GM23248 (cell line): ENCODE measurements around the gene NOTUM. TPM values are rescaled to one million over a fixed set of nuclear protein-coding genes. Genes with fewer than 3 reads are reported as not detected.
A peak's percentile ranks its signal among the peaks of the same experiment; 100 is the strongest.

Experiments used
- DNase-seq: peaks from one replicate; pipeline ENCODE4 v3.0.0-alpha.2; 2015
- H2AFZ ChIP-seq: fragments of 200-600 bp; sonication (generic); 2 replicates; pipeline ENCODE4 v1.6.1; 2016; ENCODE audit warnings: antibody characterized with exemption
- H3F3A ChIP-seq: fragments of 200-600 bp; sonication (generic); 2 replicates; pipeline ENCODE4 v1.6.1; 2016; ENCODE audit warnings: mild to moderate bottlenecking, antibody characterized with exemption, mixed run types; ENCODE audit not compliant: insufficient read depth
- H3K27ac ChIP-seq: fragments of 200-600 bp; sonication (generic); 2 replicates; pipeline ENCODE4 v1.5.1; 2016; ENCODE audit warnings: mild to moderate bottlenecking
- H3K27me3 ChIP-seq: fragments of 200-600 bp; sonication (generic); replicated peaks from 2 replicates; pipeline ENCODE4 v1.6.1; 2016; ENCODE audit warnings: mild to moderate bottlenecking; ENCODE audit not compliant: insufficient read depth
- H3K36me3 ChIP-seq: fragments of 200-600 bp; sonication (generic); 2 replicates; pipeline ENCODE4 v1.6.1; 2016; ENCODE audit warnings: low read depth, mild to moderate bottlenecking
- H3K4me1 ChIP-seq: fragments of 200-600 bp; sonication (generic); 2 replicates; pipeline ENCODE4 v1.6.1; 2016; ENCODE audit warnings: mild to moderate bottlenecking; ENCODE audit not compliant: insufficient read depth
- H3K4me2 ChIP-seq: fragments of 200-600 bp; sonication (generic); one replicate; pipeline ENCODE4 v1.6.1; 2016; ENCODE audit warnings: mild to moderate bottlenecking; ENCODE audit not compliant: unreplicated experiment
- H3K4me3 ChIP-seq: fragments of 200-600 bp; sonication (generic); 2 replicates; pipeline ENCODE4 v1.5.1; 2016; ENCODE audit warnings: mild to moderate bottlenecking
- H3K79me2 ChIP-seq: fragments of 200-600 bp; sonication (generic); 2 replicates; pipeline ENCODE4 v1.6.1; 2016; ENCODE audit warnings: mild to moderate bottlenecking; ENCODE audit not compliant: insufficient read depth
- H3K9ac ChIP-seq: fragments of 200-600 bp; sonication (generic); 2 replicates; pipeline ENCODE4 v1.6.1; 2016; ENCODE audit warnings: mild to moderate bottlenecking
- H3K9me2 ChIP-seq: fragments of 200-600 bp; sonication (generic); 2 replicates; pipeline ENCODE4 v1.6.1; 2016; ENCODE audit warnings: mixed run types, mild to moderate bottlenecking, moderate library complexity; ENCODE audit not compliant: insufficient read depth
- H3K9me3 ChIP-seq: fragments of 200-600 bp; sonication (generic); one replicate; pipeline ENCODE4 v1.6.1; 2017; ENCODE audit warnings: low read depth
- H4K20me1 ChIP-seq: fragments of 200-600 bp; sonication (generic); 2 replicates; pipeline ENCODE4 v1.6.0; 2016; ENCODE audit not compliant: insufficient read depth
- EZH2 ChIP-seq: fragments of 200-600 bp; sonication (generic); IDR thresholded peaks from 2 replicates; pipeline ENCODE4 v1.6.1; 2018; ENCODE audit warnings: antibody characterized with exemption, mild to moderate bottlenecking; ENCODE audit not compliant: insufficient read depth, poor library complexity, severe bottlenecking
- EZH2phosphoT487 ChIP-seq: fragments of 200-600 bp; sonication (generic); IDR thresholded peaks from 2 replicates; pipeline ENCODE4 v1.6.1; 2018; ENCODE audit warnings: antibody characterized with exemption, moderate library complexity, mild to moderate bottlenecking, low read depth; ENCODE audit not compliant: insufficient read depth
- WGBS, 2 experiments: methylation state at CpG; one replicate each; pipeline ENCODE4 v1.1.6; 2015 to 2017; ENCODE audit warnings: low lambda C conversion rate in 2 of 2, low coverage in 1 of 2; ENCODE audit errors: missing lambda C conversion rate in 2 of 2; 5-methylcytosine and 5-hydroxymethylcytosine counted together
- in situ Hi-C: fragments of 300-500 bp; cut with MboI; formaldehyde crosslinking; loops from 2 replicates; pipeline ENCODE4 v1.15.0; 2020
- polyA plus RNA-seq: library from polyadenylated mRNA; unstranded; fragments of >200 nt; fragmentation: Nextera tagmentation; extraction: Ambion mirVana; gene quantifications from 2 replicates; pipeline ENCODE4 v1.2.1, GENCODE V29; 2016
- total RNA-seq: library from RNA; depleted of rRNA; stranded (reverse); fragments of >200 nt; shearing (Covaris generic); gene quantifications from 2 replicates; pipeline ENCODE4 v1.2.3, GENCODE V29; 2014

NOTUM gene
- total and polyA plus RNA-seq, 2 experiments from 2014 or later = not detected

GRCh38 chr17:81940538-81941483 lies 20.2 kb downstream of the NOTUM start:
- TF ChIP-seq EZH2 = no peak
- TF ChIP-seq EZH2phosphoT487 = no peak
- Histone ChIP-seq H3F3A (no peaks in the 10 kb centered on the region), H3K79me2 (peaks cover 11% of the 10 kb centered on the region), H3K36me3 (no peaks in the 10 kb centered on the region), H3K4me2 (no peak overlapping the region), H3K4me3 (no peak overlapping the region), H2AFZ (peak overlapping the region; percentile 59), H3K4me1 (0 out of 2 replicates have a peak, but pooled peaks cover 6% of the 10 kb centered on the region), H3K9me2 (no peaks in the 10 kb centered on the region), H4K20me1 (no peaks in the 10 kb centered on the region), H3K9ac (no peak overlapping the region), H3K27me3 (no peaks in the 10 kb centered on the region), H3K27ac (no peak overlapping the region), H3K9me3 (no peaks in the 10 kb centered on the region)
- in situ Hi-C loops = no loop called here
- DNase-seq = no peak
- WGBS, 2 experiments = 84 to 91% methylated on average over 50 to 51 of the region's 56 CpGs

GRCh38 chr17:81939881-81940385 lies 21.1 kb downstream of the NOTUM start:
- no peaks in the 10 kb centered on the region for H3F3A ChIP-seq
- H4K20me1 ChIP-seq = no peaks in the 10 kb centered on the region
- peak; percentile 75 for DNase-seq
- H3K36me3 ChIP-seq = no peaks in the 10 kb centered on the region
- in situ Hi-C loops = no loop called here
- H3K9me3 ChIP-seq = no peaks in the 10 kb centered on the region
- peak overlapping the region; percentile 59 for H2AFZ ChIP-seq
- H3K9me2 ChIP-seq = no peaks in the 10 kb centered on the region
- 17 to 26% methylated on average over 21 of the region's 21 CpGs for WGBS, 2 experiments
- H3K9ac ChIP-seq = no peak overlapping the region
- TF ChIP-seq EZH2phosphoT487 = no peak
- no peak for TF ChIP-seq EZH2
- H3K4me1 ChIP-seq = 0 out of 2 replicates have a peak, but pooled peaks cover 7% of the 10 kb centered on the region
- H3K79me2 ChIP-seq = peaks cover 16% of the 10 kb centered on the region
- no peak overlapping the region for H3K4me3 ChIP-seq
- no peaks in the 10 kb centered on the region for H3K27me3 ChIP-seq
- no peak overlapping the region for H3K27ac ChIP-seq
- H3K4me2 ChIP-seq = peak overlapping the region; percentile 29

GRCh38 chr17:81939218-81939617 lies 21.8 kb downstream of the NOTUM start:
- no peak for DNase-seq
- TF ChIP-seq EZH2phosphoT487 (no peak), EZH2 (no peak)
- in situ Hi-C loops = no loop called here
- no peak overlapping the region for H3K4me3 ChIP-seq
- H3K27me3 ChIP-seq = no peaks in the 10 kb centered on the region
- H3K27ac ChIP-seq = no peak overlapping the region
- peaks cover 16% of the 10 kb centered on the region for H3K79me2 ChIP-seq
- H3K9me2 ChIP-seq = no peaks in the 10 kb centered on the region
- 87 to 88% methylated on average over 15 of the region's 15 CpGs for WGBS, 2 experiments
- H3K36me3 ChIP-seq = no peaks in the 10 kb centered on the region
- H3F3A ChIP-seq = no peaks in the 10 kb centered on the region
- H3K9ac ChIP-seq = no peak overlapping the region
- no peaks in the 10 kb centered on the region for H4K20me1 ChIP-seq
- 0 out of 2 replicates have a peak, but pooled peaks cover 7% of the 10 kb centered on the region for H3K4me1 ChIP-seq
- no peak overlapping the region for H3K4me2 ChIP-seq
- no peaks in the 10 kb centered on the region for H3K9me3 ChIP-seq
- H2AFZ ChIP-seq = no peak overlapping the region

- H3K36me3 ChIP-seq = no peaks in the 10 kb centered on the region
- H3K4me2 ChIP-seq = peak overlapping the region; percentile 82
- no peak for DNase-seq
- peak overlapping the region; percentile 28; the same call in 1 of the 2 replicates for H3K9ac ChIP-seq
- no peak overlapping the region for H3K27ac ChIP-seq
- 89 to 95% methylated on average over 5 to 6 of the region's 6 CpGs for WGBS, 2 experiments
- H3K79me2 ChIP-seq = peaks cover 16% of the 10 kb centered on the region
- in situ Hi-C loops = no loop called here
- no peaks in the 10 kb centered on the region for H4K20me1 ChIP-seq
- H3K4me3 ChIP-seq = peak overlapping the region; percentile 86
- no peak overlapping the region for H2AFZ ChIP-seq
- no peaks in the 10 kb centered on the region for H3F3A ChIP-seq
- no peaks in the 10 kb centered on the region for H3K27me3 ChIP-seq
- no peaks in the 10 kb centered on the region for H3K9me2 ChIP-seq
- no peaks in the 10 kb centered on the region for H3K9me3 ChIP-seq
- TF ChIP-seq EZH2phosphoT487 (no peak), EZH2 (no peak)
- 0 out of 2 replicates have a peak, but pooled peaks cover 7% of the 10 kb centered on the region for H3K4me1 ChIP-seq
Observed at GRCh38 chr17:81935709-81936084, 25.3 kb downstream of the NOTUM start.
